Measurements from ENCODE around the gene EDA. TPM values are rescaled to one million over a fixed set of nuclear protein-coding genes. Genes with fewer than 3 reads are reported as not detected.

EDA gene
- total RNA-seq, 4 donors from 2014 or later: 2.8 to 11.7 (median 7.1) TPM

DNA sequence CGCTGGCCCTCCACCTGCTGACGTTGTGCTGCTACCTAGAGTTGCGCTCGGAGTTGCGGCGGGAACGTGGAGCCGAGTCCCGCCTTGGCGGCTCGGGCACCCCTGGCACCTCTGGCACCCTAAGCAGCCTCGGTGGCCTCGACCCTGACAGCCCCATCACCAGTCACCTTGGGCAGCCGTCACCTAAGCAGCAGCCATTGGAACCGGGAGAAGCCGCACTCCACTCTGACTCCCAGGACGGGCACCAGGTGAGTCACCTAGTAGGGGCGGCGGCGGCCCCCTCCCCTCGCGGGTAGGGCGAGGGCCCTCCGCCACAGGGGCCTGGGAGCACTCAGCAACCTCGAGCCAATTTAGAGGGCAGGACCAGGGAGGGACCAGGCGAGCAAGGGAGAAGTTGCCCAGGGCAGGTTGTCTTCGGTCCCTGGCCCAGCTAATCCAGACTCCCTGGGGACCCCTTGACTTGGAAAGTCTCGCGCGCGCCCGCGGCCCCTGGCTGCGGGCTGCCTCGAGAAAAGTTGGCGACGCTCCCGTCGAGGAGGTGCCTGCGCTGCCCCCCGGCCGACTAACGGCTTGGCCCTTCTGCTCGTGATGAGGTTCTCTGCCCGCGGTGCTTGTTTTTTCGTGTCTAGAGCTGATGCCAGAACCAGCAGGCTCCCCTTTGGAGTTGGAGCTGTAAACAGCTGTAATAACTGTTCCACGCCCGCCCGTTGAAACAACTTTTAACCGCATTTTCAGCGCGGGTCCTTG, 717 bp downstream of the EDA start:
- no CpG with 5 or more reads among the region's 53 CpGs for WGBS, 2 donors (ENCODE audit: low coverage in 1 of 2)
- peak overlapping the region; percentile 70 to 78 for H3K4me3 ChIP-seq
- no peaks in the 10 kb centered on the region for H3K27me3 ChIP-seq
- peaks cover 0 to 18% (median 0%) of the 10 kb centered on the region in 3 donors for H3K4me1 ChIP-seq
- peak overlapping the region in 3 of 4 donors; percentile 58 to 68 (median 64) for H3K27ac ChIP-seq
- no peak for ATAC-seq
- H3K36me3 ChIP-seq: no peaks in the 10 kb centered on the region
- no peak for TF ChIP-seq POLR2AphosphoS5 (IDR thresholded peaks at IDR 0.05)
- no peak for TF ChIP-seq CTCF (IDR thresholded peaks at IDR 0.05)
- TF ChIP-seq POLR2A (IDR thresholded peaks at IDR 0.05): no peak
- TF ChIP-seq EP300 (IDR thresholded peaks at IDR 0.05): no peak
- H3K9me3 ChIP-seq: no peaks in the 10 kb centered on the region

GRCh38 chrX:69618803-69619202, 2.9 kb downstream of the EDA start:
- Histone ChIP-seq H3K27ac (no peak overlapping the region), H3K4me3 (no peak overlapping the region), H3K27me3 (no peaks in the 10 kb centered on the region), H3K4me1 (peaks cover 0 to 18% (median 0%) of the 10 kb centered on the region in 3 donors), H3K9me3 (no peaks in the 10 kb centered on the region), H3K36me3 (no peaks in the 10 kb centered on the region)
- no peak for ATAC-seq
- TF ChIP-seq EP300 (IDR thresholded peaks at IDR 0.05) (no peak), POLR2AphosphoS5 (IDR thresholded peaks at IDR 0.05) (no peak), CTCF (IDR thresholded peaks at IDR 0.05) (peak; percentile 12 to 56 (median 46))
- 0% methylated on average over 1 of the region's 1 CpG for WGBS, 2 donors (ENCODE audit: low coverage in 1 of 2)

- TF ChIP-seq CTCF (IDR thresholded peaks at IDR 0.05) (no peak), POLR2A (IDR thresholded peaks at IDR 0.05) (no peak), POLR2AphosphoS5 (IDR thresholded peaks at IDR 0.05) (no peak), EP300 (IDR thresholded peaks at IDR 0.05) (no peak)
- H3K4me1 ChIP-seq: no peaks in the 10 kb centered on the region
- H3K4me3 ChIP-seq: no peak overlapping the region
- no peak overlapping the region for H3K27ac ChIP-seq
- no peaks in the 10 kb centered on the region for H3K9me3 ChIP-seq
- H3K27me3 ChIP-seq: no peaks in the 10 kb centered on the region
- no peaks in the 10 kb centered on the region for H3K36me3 ChIP-seq
- 55 to 69% methylated on average over 1 of the region's 1 CpG for WGBS, 2 donors (ENCODE audit: low coverage in 1 of 2)
- no peak for ATAC-seq
Observed at GRCh38 chrX:69626129-69626528, 10.2 kb downstream of the EDA start.

- 90 to 100% methylated on average over 1 to 2 of the region's 2 CpGs for WGBS, 2 donors (ENCODE audit: low coverage in 1 of 2)
Observed at GRCh38 chrX:69627744-69628143, 11.8 kb downstream of the EDA start.

More at GRCh38 chrX:69627744-69628143, 11.8 kb downstream of the EDA start:
- H3K27ac ChIP-seq: no peak overlapping the region
- H3K27me3 ChIP-seq: no peaks in the 10 kb centered on the region
- no peak for ATAC-seq
- H3K4me3 ChIP-seq: no peak overlapping the region
- H3K4me1 ChIP-seq: no peaks in the 10 kb centered on the region
- no peaks in the 10 kb centered on the region for H3K9me3 ChIP-seq
- TF ChIP-seq POLR2A (IDR thresholded peaks at IDR 0.05): no peak
- no peak for TF ChIP-seq CTCF (IDR thresholded peaks at IDR 0.05)
- no peak for TF ChIP-seq POLR2AphosphoS5 (IDR thresholded peaks at IDR 0.05)
- TF ChIP-seq EP300 (IDR thresholded peaks at IDR 0.05): no peak
- H3K36me3 ChIP-seq: no peaks in the 10 kb centered on the region
